HEK293 (cell line): ENCODE data around the gene KCNS1.

Experiments used
- BCL11A ChIP-seq: fragments of 450-650 bp; formaldehyde crosslinking; IDR thresholded peaks from 2 replicates; pipeline ENCODE4 v1.5.1; 2016; ENCODE audit warnings: low read depth, missing biosample characterization, missing genetic modification characterization
- HOXA7 ChIP-seq: sonication (generic); formaldehyde crosslinking; IDR thresholded peaks from 2 replicates; pipeline ENCODE4 v1.8.1; 2022; ENCODE audit warnings: missing genetic modification reagents, borderline replicate concordance
- RBAK ChIP-seq: fragments of 450-650 bp; formaldehyde crosslinking; IDR thresholded peaks from 2 replicates; pipeline ENCODE4 v1.5.1; 2016; ENCODE audit warnings: missing biosample characterization, missing genetic modification characterization
- ZBTB17 ChIP-seq: fragments of 450-650 bp; formaldehyde crosslinking; IDR thresholded peaks from 2 replicates; pipeline ENCODE4 v1.5.1; 2016; ENCODE audit warnings: missing biosample characterization, missing genetic modification characterization
- ZIC2 ChIP-seq: fragments of 450-650 bp; formaldehyde crosslinking; IDR thresholded peaks from 2 replicates; pipeline ENCODE4 v1.5.1; 2016; ENCODE audit warnings: missing biosample characterization, missing genetic modification characterization
- ZNF404 ChIP-seq: fragments of 450-650 bp; formaldehyde crosslinking; IDR thresholded peaks from 2 replicates; pipeline ENCODE4 v1.5.1; 2017; ENCODE audit warnings: missing biosample characterization, missing genetic modification characterization
- ZNF843 ChIP-seq: fragments of 450-650 bp; formaldehyde crosslinking; IDR thresholded peaks from 2 replicates; pipeline ENCODE4 v1.5.1; 2016; ENCODE audit warnings: missing biosample characterization, missing genetic modification characterization
- TF ChIP-seq, protein P1 (sequence below): fragments of 450-650 bp; formaldehyde crosslinking; IDR thresholded peaks from 2 replicates; pipeline ENCODE4 v1.5.1; 2016; ENCODE audit warnings: missing biosample characterization, missing genetic modification characterization
- TF ChIP-seq, protein P2 (sequence below): fragments of 450-650 bp; formaldehyde crosslinking; IDR thresholded peaks from 2 replicates; pipeline ENCODE4 v1.5.1; 2016; ENCODE audit warnings: missing biosample characterization, missing genetic modification characterization

DNA sequence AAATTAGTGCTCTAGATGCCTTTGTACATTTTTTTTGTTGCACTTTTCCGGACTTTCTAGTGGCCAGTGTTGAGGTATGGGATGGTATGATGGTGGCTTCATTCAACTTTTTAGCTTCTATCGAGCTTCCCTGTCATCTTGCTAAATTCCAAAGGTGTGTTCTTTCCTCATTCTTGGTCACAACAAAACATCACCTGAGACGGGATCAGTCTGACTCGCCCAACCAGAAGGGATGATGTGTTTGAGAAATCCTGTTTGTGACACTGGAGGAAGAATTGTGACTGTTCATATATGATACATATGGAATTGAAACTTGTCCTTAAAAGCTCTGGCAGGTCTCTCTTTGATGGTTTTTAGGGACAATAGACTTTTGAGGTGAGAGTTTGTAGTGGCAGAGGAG, 33.8 kb downstream of the KCNS1 start:
- TF ChIP-seq, protein P1, sequence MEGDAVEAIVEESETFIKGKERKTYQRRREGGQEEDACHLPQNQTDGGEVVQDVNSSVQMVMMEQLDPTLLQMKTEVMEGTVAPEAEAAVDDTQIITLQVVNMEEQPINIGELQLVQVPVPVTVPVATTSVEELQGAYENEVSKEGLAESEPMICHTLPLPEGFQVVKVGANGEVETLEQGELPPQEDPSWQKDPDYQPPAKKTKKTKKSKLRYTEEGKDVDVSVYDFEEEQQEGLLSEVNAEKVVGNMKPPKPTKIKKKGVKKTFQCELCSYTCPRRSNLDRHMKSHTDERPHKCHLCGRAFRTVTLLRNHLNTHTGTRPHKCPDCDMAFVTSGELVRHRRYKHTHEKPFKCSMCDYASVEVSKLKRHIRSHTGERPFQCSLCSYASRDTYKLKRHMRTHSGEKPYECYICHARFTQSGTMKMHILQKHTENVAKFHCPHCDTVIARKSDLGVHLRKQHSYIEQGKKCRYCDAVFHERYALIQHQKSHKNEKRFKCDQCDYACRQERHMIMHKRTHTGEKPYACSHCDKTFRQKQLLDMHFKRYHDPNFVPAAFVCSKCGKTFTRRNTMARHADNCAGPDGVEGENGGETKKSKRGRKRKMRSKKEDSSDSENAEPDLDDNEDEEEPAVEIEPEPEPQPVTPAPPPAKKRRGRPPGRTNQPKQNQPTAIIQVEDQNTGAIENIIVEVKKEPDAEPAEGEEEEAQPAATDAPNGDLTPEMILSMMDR (tag by site-specific recombination): no peak
- TF ChIP-seq, protein P2, sequence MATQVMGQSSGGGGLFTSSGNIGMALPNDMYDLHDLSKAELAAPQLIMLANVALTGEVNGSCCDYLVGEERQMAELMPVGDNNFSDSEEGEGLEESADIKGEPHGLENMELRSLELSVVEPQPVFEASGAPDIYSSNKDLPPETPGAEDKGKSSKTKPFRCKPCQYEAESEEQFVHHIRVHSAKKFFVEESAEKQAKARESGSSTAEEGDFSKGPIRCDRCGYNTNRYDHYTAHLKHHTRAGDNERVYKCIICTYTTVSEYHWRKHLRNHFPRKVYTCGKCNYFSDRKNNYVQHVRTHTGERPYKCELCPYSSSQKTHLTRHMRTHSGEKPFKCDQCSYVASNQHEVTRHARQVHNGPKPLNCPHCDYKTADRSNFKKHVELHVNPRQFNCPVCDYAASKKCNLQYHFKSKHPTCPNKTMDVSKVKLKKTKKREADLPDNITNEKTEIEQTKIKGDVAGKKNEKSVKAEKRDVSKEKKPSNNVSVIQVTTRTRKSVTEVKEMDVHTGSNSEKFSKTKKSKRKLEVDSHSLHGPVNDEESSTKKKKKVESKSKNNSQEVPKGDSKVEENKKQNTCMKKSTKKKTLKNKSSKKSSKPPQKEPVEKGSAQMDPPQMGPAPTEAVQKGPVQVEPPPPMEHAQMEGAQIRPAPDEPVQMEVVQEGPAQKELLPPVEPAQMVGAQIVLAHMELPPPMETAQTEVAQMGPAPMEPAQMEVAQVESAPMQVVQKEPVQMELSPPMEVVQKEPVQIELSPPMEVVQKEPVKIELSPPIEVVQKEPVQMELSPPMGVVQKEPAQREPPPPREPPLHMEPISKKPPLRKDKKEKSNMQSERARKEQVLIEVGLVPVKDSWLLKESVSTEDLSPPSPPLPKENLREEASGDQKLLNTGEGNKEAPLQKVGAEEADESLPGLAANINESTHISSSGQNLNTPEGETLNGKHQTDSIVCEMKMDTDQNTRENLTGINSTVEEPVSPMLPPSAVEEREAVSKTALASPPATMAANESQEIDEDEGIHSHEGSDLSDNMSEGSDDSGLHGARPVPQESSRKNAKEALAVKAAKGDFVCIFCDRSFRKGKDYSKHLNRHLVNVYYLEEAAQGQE (tag by site-specific recombination): no peak
- TF ChIP-seq ZNF404 (tag by site-specific recombination) (no peak), BCL11A (tag by site-specific recombination) (no peak), ZBTB17 (tag by site-specific recombination) (no peak), RBAK (tag by site-specific recombination) (no peak), HOXA7 (no peak), ZIC2 (tag by site-specific recombination) (no peak), ZNF843 (tag by site-specific recombination) (no peak)
